Nucleus accumbens (tissue), 56 donors: ENCODE data around the gene ACE.

ENCODE experiments used
- DNase-seq, 56 donors: peaks; one replicate each; lab custom pipeline; 2025; lab: John Stamatoyannopoulos, UW

ACE gene

DNA sequence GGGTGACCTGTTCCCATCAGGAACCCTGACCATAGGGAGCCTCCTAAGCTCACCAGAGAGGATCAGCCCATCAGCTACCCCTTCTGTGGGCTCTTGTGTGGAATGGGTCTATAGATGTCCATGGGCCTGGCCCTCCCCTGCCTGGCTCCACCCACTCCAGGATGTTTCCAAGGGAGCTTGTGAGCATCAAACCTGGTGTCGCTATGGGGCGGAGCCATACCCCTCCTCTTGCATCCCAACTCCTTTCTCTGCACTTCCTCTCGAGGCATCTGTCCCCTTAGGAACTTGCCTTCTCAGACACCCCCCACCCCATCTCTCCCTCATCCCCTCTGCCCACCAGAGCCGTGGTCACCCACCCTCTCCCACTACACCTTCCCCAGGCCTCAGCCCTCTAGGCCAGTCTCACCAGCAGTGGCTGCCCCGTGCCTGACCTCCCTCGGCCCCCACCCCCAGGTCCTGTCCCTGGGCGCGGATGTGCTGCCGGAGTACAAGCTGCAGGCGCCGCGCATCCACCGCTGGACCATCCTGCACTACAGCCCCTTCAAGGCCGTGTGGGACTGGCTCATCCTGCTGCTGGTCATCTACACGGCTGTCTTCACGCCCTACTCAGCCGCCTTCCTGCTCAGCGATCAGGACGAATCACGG, 56.7 kb downstream of the ACE start:
- no peak for DNase-seq

DNA sequence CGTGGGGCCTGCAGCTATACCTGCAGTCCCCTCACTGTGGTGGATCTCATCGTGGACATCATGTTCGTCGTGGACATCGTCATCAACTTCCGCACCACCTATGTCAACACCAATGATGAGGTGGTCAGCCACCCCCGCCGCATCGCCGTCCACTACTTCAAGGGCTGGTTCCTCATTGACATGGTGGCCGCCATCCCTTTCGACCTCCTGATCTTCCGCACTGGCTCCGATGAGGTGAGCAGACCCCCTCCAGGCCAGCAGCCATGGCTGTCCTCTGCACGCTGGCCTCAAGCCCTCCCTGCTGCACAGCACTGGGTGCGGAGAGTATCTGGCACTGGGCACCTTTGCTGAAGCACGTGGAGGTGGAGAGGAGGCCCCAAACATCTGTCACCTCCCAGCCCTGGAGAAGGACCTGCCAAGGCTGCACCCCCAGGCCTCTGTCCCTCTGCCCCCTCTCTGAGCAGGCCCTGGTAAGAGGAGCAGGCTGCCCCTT, 57.3 kb downstream of the ACE start:
- DNase-seq, result no peak

DNA sequence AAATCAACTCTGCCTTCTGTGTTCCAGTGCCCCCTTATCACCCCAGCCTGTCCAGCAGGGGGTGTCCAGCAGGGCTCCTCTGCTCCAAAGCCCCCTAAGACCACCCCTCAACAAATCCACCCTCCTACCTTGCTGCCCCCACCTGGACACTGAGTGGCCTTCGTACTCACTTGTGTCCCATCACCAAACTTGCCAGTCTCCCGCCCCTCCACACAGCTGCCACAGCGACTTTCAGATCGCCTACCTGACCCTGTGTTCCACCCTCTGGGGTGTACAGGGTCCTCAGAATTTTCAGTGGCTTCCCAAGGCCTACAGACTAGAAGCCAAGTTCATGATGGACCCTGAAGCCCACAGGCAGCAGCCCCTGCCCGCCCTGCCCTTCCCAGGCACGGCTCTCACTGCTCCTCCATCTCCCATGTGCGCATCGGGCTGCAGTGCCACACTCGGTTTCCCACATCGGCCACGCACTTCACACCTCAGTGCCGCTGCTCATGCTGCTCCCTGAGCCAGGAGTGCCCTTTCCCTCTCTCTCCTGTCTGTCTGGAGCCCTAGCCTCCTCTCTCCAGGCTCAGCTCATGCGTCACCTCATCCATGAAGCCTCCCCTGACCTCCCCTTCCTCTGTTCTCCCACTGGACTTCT, 58.1 kb downstream of the ACE start:
- DNase-seq, result no peak

DNA sequence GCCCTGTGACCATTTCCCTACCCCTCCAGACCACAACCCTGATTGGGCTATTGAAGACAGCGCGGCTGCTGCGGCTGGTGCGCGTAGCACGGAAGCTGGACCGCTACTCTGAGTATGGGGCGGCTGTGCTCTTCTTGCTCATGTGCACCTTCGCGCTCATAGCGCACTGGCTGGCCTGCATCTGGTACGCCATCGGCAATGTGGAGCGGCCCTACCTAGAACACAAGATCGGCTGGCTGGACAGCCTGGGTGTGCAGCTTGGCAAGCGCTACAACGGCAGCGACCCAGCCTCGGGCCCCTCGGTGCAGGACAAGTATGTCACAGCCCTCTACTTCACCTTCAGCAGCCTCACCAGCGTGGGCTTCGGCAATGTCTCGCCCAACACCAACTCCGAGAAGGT, 58.8 kb downstream of the ACE start:
- no peak for DNase-seq

DNA sequence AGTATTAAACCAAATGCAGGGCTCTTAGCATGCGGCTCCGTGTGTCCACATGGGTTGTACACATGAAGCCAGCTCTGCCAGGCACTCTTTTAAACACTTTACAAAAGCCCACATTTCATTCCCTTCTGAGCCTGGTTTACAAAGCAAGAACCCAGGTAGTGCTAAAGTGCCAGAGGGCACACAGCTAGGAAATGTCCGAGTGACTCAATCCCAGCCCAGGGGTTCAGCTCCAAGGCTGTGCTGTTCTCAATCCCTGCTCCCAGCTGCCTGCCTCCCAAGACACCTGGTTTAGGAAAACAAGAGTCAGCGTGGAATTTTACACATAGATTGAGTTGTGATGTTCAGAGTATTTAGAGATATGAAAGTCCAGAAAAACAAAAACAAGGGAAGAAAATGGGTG, 60.1 kb downstream of the ACE start:
- DNase-seq, result no peak

DNA sequence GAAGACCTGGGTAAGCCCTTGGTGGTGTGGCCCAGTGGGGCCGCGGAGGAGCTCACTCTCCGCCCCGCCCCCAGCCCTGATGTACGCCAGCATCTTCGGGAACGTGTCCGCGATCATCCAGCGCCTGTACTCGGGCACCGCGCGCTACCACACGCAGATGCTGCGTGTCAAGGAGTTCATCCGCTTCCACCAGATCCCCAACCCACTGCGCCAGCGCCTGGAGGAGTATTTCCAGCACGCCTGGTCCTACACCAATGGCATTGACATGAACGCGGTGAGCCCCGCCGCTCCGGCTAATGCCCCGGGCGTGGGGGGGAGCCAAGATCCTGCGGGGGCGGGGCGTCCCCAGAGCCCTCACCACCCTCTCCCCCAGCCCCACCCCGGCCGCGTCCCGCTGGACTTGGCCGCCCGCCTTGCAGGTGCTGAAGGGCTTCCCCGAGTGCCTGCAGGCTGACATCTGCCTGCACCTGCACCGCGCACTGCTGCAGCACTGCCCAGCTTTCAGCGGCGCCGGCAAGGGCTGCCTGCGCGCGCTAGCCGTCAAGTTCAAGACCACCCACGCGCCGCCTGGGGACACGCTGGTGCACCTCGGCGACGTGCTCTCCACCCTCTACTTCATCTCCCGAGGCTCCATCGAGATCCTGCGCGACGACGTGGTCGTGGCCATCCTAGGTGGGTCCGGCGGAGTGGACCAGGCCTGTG, 61.3 kb downstream of the ACE start:
- DNase-seq, result peak in 14 of 56 donors; percentile 5 to 67 (median 16)

DNA sequence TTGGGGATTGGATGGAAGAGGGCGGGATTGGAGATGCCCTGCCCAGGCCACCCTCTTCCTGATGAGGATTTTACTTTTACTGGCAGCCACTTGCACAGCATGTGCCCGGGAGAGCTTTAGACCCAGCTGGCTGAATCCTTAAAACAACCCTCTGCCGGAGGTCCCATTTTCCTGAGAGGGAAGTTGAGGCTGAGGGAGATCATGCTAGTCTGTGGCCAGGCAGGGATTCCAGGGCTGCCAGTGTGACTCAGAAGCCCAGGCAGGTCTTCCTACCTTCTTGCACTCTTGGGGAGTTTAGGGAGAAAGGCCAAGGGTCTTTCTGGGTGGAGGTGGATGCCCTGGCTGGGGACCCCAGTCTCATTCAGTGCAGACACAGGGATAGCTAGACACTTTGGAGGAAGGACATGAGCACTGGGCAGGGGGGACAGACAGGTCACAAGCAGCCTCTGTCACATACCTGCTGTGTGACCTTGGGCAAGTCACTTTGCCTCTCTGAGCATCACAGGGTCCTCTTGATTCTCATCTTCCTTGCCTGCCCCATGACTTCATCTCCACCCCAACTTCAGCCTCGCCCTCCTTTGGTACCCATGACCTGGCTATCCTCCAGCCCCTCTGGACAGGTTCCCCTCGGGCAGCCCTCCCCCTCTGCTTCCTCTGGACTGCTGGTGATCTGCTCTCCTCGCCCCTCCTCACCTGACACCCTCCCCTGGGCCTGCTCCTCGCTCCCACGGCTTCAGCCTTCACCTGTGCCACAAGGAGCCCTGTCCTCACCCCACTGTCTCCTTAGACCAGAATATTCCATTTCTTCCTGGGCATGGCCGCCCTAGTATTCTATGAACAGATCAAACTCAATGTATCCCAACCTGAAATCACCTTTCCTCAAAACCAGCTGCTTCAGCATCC, 62.1 kb downstream of the ACE start:
- DNase-seq, result no peak

DNA sequence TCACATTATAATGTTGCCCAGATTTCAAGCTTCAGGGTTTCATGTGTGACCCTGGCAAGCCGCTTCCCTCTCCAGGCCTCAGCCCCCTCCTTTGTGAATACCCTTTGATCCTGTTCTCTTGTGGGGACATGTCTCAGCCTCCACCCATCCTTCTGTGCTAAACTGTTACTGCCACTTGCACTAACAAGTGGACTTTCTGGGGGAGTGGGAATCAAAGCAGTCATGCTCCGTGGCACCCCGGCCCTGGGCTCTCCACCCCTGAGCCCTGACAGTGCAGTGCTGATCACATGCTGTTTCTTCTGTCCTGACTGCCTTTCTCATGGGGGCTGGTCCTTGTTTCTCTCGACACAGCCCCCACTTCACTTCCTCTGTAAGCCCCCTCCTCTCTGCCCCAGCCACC, 63.7 kb downstream of the ACE start:
- DNase-seq, result no peak

DNA sequence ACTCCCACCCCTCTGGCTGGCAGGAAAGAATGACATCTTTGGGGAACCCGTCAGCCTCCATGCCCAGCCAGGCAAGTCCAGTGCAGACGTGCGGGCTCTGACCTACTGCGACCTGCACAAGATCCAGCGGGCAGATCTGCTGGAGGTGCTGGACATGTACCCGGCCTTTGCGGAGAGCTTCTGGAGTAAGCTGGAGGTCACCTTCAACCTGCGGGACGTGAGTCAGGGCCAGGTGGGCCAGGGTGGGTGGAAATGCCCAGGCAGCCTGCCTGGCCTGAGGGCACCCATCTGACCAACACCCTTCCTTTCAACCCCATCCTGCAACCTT, 65.3 kb downstream of the ACE start:
- DNase-seq, result no peak

DNA sequence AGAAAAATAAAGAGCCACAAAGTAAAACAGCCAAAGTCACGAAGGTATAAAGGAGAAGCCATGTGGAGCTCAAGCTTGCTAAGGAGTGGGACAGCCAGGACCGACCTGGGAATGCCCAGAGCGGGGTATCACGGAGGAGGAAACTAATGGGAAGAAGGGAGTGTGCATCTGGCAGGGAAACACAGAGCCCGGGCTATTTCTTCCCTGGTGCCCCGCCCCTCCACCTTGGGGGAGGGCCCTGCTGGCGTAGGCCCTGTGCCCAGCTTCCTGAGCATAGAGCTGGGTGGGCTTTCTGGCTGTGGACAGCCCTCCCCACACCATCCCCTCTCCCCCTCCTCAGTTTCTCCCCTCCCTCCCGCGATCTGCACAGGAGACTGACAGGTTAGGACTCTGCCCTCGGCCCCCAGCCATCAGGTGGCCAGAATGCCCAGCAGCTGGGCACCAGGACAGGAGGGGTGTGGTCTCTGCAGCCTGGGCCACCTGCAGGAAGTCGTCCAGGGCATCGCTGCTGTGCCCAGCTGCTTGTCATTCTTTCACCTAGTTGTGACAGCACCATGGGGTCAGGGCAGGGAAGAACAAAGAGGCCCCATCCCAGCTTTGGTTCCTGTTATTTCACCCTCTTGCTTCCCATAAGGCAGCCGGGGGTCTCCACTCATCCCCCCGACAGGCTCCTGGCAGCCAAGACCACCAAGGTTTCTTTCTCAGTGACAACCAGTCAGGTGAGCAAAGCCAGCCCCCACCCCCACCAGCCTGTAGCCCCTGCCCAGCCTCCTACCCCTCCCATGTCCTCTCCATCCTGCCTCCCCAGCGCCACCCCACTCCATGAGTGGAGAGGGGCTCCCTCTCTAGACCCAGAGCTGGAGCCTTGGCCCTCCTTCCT, 66.3 kb downstream of the ACE start:
- DNase-seq, result no peak

DNA sequence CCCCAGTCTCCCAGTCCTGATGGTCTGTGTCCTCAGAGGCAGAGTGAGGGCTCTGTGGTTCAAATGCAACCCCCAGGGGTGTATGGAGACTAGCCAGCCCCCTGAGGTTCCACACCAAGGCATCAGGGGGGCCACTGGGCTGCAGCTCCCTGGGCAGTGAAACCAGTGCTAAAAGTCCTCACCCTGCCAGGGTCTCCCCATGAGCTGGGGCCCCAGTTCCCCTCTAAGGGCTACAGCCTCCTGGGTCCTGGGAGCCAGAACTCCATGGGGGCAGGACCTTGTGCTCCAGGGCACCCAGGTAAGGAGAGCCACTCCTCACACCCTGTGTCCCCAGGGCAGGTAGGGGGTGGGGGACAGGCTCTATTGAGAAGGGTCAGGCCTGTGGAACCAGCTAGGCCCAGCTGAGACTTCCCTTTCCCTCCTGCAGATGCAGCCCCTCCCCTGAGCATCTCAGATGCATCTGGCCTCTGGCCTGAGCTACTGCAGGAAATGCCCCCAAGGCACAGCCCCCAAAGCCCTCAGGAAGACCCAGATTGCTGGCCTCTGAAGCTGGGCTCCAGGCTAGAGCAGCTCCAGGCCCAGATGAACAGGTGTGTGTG, 67.1 kb downstream of the ACE start:
- DNase-seq, result no peak

DNA sequence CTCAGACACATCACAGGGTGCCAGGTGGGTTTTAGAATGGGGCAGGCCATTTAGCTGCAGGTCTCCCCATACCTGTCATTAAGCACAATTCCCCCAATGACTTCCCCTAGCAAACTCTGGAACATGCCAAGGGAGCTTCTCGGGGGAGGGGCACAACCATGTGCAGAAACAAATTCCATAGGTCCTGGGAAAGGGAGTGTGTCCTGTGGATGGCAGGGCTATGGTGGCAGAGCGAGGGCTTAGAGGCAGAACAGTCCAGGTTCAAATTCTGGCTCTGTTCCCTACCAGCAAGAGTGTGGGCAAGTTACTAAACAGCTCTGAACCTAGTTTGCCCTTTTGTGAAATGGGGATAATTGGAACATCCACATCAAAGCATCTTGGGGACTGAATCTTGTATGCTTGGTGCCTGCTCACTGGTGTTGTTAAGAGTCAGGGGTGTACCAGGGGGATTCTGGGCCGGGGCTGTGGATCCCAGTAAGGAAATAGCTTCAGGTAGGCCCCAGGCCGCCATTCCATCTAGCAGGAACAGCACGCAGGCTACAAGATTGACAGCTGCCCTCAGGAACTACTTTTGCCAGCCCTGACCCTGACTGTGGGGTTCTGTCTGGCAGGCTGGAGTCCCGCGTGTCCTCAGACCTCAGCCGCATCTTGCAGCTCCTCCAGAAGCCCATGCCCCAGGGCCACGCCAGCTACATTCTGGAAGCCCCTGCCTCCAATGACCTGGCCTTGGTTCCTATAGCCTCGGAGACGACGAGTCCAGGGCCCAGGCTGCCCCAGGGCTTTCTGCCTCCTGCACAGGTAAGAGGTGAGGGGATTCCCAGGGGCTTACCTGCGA, 67.8 kb downstream of the ACE start:
- DNase-seq, result no peak

DNA sequence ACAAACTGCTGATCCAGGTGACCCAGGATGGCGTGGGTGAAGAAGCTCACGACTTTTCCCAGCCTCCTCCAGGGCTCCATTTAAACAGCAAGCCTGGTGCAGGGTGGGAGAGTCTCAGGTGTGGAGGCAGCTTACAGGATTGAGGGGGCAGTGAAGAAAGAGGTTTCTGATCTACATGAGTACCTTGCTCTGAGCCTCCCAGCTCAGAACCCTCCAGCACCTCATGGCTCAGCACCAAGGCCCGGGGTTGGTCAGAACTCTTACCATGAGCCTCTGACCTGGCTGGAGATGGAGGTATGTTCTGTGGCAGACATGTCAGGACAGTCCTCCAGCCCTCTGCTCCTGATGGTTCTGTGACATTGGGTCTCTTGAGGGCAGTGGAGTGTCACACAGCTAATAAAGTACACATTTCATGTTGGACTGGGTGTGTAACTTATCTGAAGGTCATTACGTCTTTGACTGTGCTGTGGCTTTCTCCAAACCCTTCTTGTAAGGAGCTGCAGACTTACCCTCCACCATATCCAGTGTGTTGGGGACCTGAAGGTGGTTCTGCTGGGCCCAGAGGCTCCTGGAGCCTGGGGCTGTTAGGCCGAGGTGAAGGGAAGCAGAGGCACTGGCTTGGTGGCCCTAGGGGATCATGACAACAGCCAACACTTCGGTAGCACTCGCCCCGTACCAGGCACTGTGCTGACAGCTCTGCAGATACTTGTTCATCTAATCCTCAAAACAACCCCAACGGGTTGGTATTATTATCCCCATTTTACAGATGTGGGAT, 69.6 kb downstream of the ACE start:
- DNase-seq, result no peak

DNA sequence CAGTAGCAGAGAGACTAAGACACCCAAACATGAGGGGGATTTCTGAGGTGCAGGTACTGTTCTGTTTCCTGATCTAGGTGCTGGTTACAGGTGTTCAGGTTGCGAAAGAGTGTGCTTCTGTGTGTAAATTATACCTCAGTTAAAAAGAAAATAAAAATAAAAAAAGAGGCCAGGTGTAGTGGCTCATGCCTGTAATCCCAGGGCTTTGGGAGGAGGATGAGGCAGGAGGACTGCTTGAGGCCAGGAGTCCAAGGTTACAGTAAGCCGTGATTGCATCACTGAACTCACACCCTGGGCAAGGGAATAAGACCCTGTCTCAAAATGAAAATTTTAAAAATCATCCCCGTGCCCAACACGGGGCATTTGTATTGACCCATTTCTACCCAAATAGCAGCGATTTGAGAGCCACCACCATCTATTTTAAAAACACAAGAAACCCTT, 70.2 kb downstream of the ACE start:
- no peak for DNase-seq
